K562 (cell line): Measurements from ENCODE around the gene TMEM120B.

Experiments used
- GATA2 ChIP-seq: sonication (generic); formaldehyde crosslinking; IDR thresholded peaks from 2 replicates; pipeline ENCODE4 v1.4.0; 2020; ENCODE audit warnings: mild to moderate bottlenecking, missing genetic modification reagents
- PATZ1 ChIP-seq: fragments of 250-450 bp; sonication (Bioruptor Pico); IDR thresholded peaks from 2 replicates; pipeline ENCODE4 v1.5.0; 2020; ENCODE audit warnings: mild to moderate bottlenecking, borderline replicate concordance
- TARDBP ChIP-seq: fragments of 450-650 bp; IDR thresholded peaks from 2 replicates; pipeline ENCODE4 v1.6.1; 2016
- ZFX ChIP-seq: sonication (generic); formaldehyde crosslinking; IDR thresholded peaks from 2 replicates; pipeline ENCODE4 v1.8.0; 2022; ENCODE audit warnings: mild to moderate bottlenecking, missing genetic modification reagents, moderate library complexity
- ZNF398 ChIP-seq: fragments of 250-450 bp; sonication (Bioruptor Pico); IDR thresholded peaks from 2 replicates; pipeline ENCODE4 v1.8.0; 2021; ENCODE audit warnings: moderate library complexity, mild to moderate bottlenecking, inconsistent platforms
- TF ChIP-seq, protein P1 (sequence below), 3 experiments: IDR thresholded peaks in 2 of 3; conservative IDR thresholded peaks in 1 of 3; 2 replicates each; pipeline ENCODE4 v1.5.1; 2011 to 2012; ENCODE audit warnings: low read length in 3 of 3, mild to moderate bottlenecking in 3 of 3, control low read depth in 2 of 3, improper control_type of control experiment in 1 of 3, inconsistent platforms in 1 of 3, low read depth in 1 of 3, mixed read lengths in 1 of 3, moderate library complexity in 1 of 3; ENCODE audit not compliant: insufficient read depth in 2 of 3
- TF ChIP-seq, protein P2 (sequence below), 2 experiments: IDR thresholded peaks; 2 replicates each; pipeline ENCODE4 v1.6.1; 2012; ENCODE audit warnings: improper control_type of control experiment in 2 of 2, low read depth in 2 of 2, low read length in 2 of 2, borderline replicate concordance in 1 of 2

DNA sequence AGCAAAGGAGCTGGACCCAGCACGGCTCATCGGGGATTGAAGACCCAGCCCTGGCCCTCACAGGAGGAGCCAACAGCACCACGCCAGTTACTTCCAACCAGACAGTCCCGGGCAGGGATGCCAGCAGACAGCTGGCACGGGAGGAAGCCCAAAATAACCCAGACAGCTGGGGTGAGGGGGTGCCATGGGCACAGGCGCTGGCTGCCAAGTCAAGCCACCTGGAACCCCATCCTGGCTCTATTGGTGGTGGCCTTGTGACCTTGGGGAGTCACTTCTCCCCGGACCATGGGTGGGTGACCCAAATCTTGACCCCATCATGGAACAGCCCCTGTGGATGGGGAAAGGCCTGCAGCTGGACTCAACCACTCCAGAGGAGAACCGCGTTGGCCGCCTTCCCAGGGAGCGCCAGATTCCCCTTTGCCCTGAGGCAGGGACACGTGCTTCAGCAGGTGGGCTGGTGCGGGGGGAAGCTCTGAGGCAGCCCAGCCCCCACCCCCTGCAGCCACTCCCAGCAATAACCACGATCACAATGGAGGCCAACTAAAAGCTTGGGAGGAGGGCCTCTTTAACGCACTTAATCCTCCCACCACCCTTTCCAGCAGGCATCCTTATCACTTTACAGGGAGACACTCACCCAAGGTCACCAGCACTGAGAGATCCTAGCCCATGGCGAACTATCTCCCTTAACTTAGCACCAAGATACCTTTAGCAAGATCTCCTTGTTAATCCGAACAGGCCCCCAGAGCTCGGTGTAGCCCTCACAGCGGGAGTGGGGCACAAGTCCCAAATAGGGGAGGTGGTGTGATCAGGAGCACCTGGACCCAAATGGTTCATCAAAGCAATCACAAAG is 85.6 kb downstream of the TMEM120B start:
- TF ChIP-seq GATA2 (no peak), PATZ1 (CRISPR knock-in tag) (no peak), ZNF398 (CRISPR knock-in tag) (no peak), TARDBP (no peak), ZFX (CRISPR knock-in tag) (no peak; the same call in 1 of the 2 replicates)
- TF ChIP-seq, protein P1, sequence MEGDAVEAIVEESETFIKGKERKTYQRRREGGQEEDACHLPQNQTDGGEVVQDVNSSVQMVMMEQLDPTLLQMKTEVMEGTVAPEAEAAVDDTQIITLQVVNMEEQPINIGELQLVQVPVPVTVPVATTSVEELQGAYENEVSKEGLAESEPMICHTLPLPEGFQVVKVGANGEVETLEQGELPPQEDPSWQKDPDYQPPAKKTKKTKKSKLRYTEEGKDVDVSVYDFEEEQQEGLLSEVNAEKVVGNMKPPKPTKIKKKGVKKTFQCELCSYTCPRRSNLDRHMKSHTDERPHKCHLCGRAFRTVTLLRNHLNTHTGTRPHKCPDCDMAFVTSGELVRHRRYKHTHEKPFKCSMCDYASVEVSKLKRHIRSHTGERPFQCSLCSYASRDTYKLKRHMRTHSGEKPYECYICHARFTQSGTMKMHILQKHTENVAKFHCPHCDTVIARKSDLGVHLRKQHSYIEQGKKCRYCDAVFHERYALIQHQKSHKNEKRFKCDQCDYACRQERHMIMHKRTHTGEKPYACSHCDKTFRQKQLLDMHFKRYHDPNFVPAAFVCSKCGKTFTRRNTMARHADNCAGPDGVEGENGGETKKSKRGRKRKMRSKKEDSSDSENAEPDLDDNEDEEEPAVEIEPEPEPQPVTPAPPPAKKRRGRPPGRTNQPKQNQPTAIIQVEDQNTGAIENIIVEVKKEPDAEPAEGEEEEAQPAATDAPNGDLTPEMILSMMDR (IDR thresholded peaks at IDR 0.05 in 2 of 3, conservative IDR thresholded peaks at IDR 0.05 in 1 of 3; ENCODE audit: insufficient read depth in 2 of 3, low read depth in 1 of 3, low read length in 3 of 3): no peak
- TF ChIP-seq, protein P2, sequence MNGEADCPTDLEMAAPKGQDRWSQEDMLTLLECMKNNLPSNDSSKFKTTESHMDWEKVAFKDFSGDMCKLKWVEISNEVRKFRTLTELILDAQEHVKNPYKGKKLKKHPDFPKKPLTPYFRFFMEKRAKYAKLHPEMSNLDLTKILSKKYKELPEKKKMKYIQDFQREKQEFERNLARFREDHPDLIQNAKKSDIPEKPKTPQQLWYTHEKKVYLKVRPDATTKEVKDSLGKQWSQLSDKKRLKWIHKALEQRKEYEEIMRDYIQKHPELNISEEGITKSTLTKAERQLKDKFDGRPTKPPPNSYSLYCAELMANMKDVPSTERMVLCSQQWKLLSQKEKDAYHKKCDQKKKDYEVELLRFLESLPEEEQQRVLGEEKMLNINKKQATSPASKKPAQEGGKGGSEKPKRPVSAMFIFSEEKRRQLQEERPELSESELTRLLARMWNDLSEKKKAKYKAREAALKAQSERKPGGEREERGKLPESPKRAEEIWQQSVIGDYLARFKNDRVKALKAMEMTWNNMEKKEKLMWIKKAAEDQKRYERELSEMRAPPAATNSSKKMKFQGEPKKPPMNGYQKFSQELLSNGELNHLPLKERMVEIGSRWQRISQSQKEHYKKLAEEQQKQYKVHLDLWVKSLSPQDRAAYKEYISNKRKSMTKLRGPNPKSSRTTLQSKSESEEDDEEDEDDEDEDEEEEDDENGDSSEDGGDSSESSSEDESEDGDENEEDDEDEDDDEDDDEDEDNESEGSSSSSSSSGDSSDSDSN (IDR thresholded peaks at IDR 0.05; ENCODE audit: borderline replicate concordance in 1 of 2, low read depth in 2 of 2, low read length in 2 of 2): no peak
